Epidermal melanocyte (primary cell): ENCODE data around the gene XBP1.
"Not testable (repeated sequence)": the region's sequence is repeated elsewhere in the genome, so short reads cannot be mapped to it uniquely, and the experiment has no call there.

ENCODE experiments used
- DNase-seq: peaks from one replicate; pipeline ENCODE4 v3.0.0; 2011; ENCODE audit warnings: low spot score; ENCODE audit not compliant: insufficient read length

Gene XBP1

GRCh38 chr22:28792491-28793383 is 7.6 kb downstream of the XBP1 start:
- DNase-seq: no peak

GRCh38 chr22:28791841-28792490 is 8.4 kb downstream of the XBP1 start:
- no peak for DNase-seq

- DNase-seq: no peak
These were observed 9.2 kb downstream of the XBP1 start for GRCh38 chr22:28791124-28791523.

- no peak for DNase-seq
These were observed 11.8 kb downstream of the XBP1 start for GRCh38 chr22:28788601-28789000.

GRCh38 chr22:28783786-28784671 is 16.3 kb downstream of the XBP1 start:
- DNase-seq: no peak

- no peak for DNase-seq
These were observed 20.1 kb downstream of the XBP1 start for GRCh38 chr22:28780296-28780695.

- no peak for DNase-seq
These were observed 20.5 kb downstream of the XBP1 start for GRCh38 chr22:28779833-28780232.

- no peak for DNase-seq
These were observed 26.0 kb downstream of the XBP1 start for GRCh38 chr22:28774378-28774777.

- DNase-seq: no peak
These were observed 26.9 kb downstream of the XBP1 start for GRCh38 chr22:28773461-28773867.

- DNase-seq: peak; percentile 99
These were observed 27.5 kb downstream of the XBP1 start, which contains the start of gene CCDC117 for GRCh38 chr22:28772633-28773460. CCDC117 (plus strand) TSS chr22:28772695; CDS start chr22:28772850, 155 bp downstream.

- no peak for DNase-seq
These were observed 29.1 kb downstream of the XBP1 start for GRCh38 chr22:28771195-28771791.

GRCh38 chr22:28769394-28770085 is 30.8 kb downstream of the XBP1 start:
- no peak for DNase-seq

- no peak for DNase-seq
These were observed 31.5 kb downstream of the XBP1 start for GRCh38 chr22:28768701-28769393.

GRCh38 chr22:28766628-28767027 is 33.7 kb downstream of the XBP1 start:
- DNase-seq: no peak

- DNase-seq: not testable (repeated sequence)
These were observed 38.4 kb downstream of the XBP1 start for GRCh38 chr22:28762000-28762399.

GRCh38 chr22:28761449-28761755 is 39.0 kb downstream of the XBP1 start:
- no peak for DNase-seq

- DNase-seq: no peak
These were observed 40.4 kb downstream of the XBP1 start for GRCh38 chr22:28759861-28760560.

- not testable (repeated sequence) for DNase-seq
These were observed 45.9 kb downstream of the XBP1 start for GRCh38 chr22:28754512-28754911.

- no peak for DNase-seq
These were observed 49.9 kb downstream of the XBP1 start for GRCh38 chr22:28750471-28750881.
